ENCODE results near the gene SSTR5.

The SSTR5 gene

DNA sequence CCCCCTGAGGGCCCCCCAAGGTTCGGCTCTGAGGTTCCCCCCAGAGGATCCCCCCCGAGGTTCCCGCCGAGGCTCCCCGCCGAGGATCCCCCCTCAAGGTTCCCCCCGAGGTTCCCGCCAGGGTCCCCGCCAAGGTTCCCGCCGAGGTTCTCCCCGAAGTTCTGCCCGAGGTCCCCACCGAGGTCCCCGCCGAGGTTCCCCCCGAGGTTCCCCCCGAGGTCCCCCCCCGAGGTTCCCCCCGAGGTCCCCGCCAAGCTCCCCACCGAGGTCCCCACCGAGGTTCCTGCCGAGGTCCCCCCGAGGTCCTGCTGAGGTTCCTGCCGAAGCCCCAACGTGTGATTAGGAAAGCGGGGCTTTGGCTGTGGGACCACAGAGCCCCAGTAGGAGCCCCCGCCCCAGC is 32.2 kb upstream of the SSTR5 start:
- no peaks in the 10 kb centered on the region for H3K36me3 ChIP-seq (ENCODE audit: control insufficient read depth, insufficient read depth, low read length)
- no peak overlapping the region for H3K4me3 ChIP-seq (ENCODE audit: low read depth, low read length)
- H3K27ac ChIP-seq (ENCODE audit: low read depth, low read length) = no peak overlapping the region
- no peaks in the 10 kb centered on the region for H3K27me3 ChIP-seq (ENCODE audit: control insufficient read depth, insufficient read depth, low read length)
- H3K4me1 ChIP-seq (ENCODE audit: control insufficient read depth, insufficient read depth, low read length) = no peaks in the 10 kb centered on the region
- H3K9me3 ChIP-seq (ENCODE audit: control insufficient read depth, insufficient read depth, low read length) = no peaks in the 10 kb centered on the region
- H3K9ac ChIP-seq (ENCODE audit: low read depth, low read length) = no peak overlapping the region

GRCh38 chr16:1042049-1042744 is 30.4 kb upstream of the SSTR5 start:
- no peak overlapping the region for H3K27ac ChIP-seq (ENCODE audit: low read depth, low read length)
- H3K4me3 ChIP-seq (ENCODE audit: low read depth, low read length) = no peak overlapping the region
- no peaks in the 10 kb centered on the region for H3K36me3 ChIP-seq (ENCODE audit: control insufficient read depth, insufficient read depth, low read length)
- H3K9ac ChIP-seq (ENCODE audit: low read depth, low read length) = no peak overlapping the region
- H3K27me3 ChIP-seq (ENCODE audit: control insufficient read depth, insufficient read depth, low read length) = no peaks in the 10 kb centered on the region
- H3K4me1 ChIP-seq (ENCODE audit: control insufficient read depth, insufficient read depth, low read length) = no peaks in the 10 kb centered on the region
- H3K9me3 ChIP-seq (ENCODE audit: control insufficient read depth, insufficient read depth, low read length) = no peaks in the 10 kb centered on the region

- Histone ChIP-seq H3K27ac (ENCODE audit: low read depth, low read length) (no peak overlapping the region), H3K9ac (ENCODE audit: low read depth, low read length) (no peak overlapping the region), H3K4me1 (ENCODE audit: control insufficient read depth, insufficient read depth, low read length) (no peaks in the 10 kb centered on the region), H3K9me3 (ENCODE audit: control insufficient read depth, insufficient read depth, low read length) (no peaks in the 10 kb centered on the region), H3K4me3 (ENCODE audit: low read depth, low read length) (no peak overlapping the region), H3K27me3 (ENCODE audit: control insufficient read depth, insufficient read depth, low read length) (no peaks in the 10 kb centered on the region), H3K36me3 (ENCODE audit: control insufficient read depth, insufficient read depth, low read length) (no peaks in the 10 kb centered on the region)
Measured at GRCh38 chr16:1042866-1043265, 29.7 kb upstream of the SSTR5 start.

- Histone ChIP-seq H3K36me3 (ENCODE audit: control insufficient read depth, insufficient read depth, low read length) (no peaks in the 10 kb centered on the region), H3K9ac (ENCODE audit: low read depth, low read length) (no peak overlapping the region), H3K27ac (ENCODE audit: low read depth, low read length) (no peak overlapping the region), H3K27me3 (ENCODE audit: control insufficient read depth, insufficient read depth, low read length) (no peaks in the 10 kb centered on the region), H3K4me1 (ENCODE audit: control insufficient read depth, insufficient read depth, low read length) (0 out of 2 replicates have a peak, but pooled peaks cover 4% of the 10 kb centered on the region), H3K9me3 (ENCODE audit: control insufficient read depth, insufficient read depth, low read length) (no peaks in the 10 kb centered on the region), H3K4me3 (ENCODE audit: low read depth, low read length) (no peak overlapping the region)
Measured at GRCh38 chr16:1043881-1044451, 28.6 kb upstream of the SSTR5 start.

DNA sequence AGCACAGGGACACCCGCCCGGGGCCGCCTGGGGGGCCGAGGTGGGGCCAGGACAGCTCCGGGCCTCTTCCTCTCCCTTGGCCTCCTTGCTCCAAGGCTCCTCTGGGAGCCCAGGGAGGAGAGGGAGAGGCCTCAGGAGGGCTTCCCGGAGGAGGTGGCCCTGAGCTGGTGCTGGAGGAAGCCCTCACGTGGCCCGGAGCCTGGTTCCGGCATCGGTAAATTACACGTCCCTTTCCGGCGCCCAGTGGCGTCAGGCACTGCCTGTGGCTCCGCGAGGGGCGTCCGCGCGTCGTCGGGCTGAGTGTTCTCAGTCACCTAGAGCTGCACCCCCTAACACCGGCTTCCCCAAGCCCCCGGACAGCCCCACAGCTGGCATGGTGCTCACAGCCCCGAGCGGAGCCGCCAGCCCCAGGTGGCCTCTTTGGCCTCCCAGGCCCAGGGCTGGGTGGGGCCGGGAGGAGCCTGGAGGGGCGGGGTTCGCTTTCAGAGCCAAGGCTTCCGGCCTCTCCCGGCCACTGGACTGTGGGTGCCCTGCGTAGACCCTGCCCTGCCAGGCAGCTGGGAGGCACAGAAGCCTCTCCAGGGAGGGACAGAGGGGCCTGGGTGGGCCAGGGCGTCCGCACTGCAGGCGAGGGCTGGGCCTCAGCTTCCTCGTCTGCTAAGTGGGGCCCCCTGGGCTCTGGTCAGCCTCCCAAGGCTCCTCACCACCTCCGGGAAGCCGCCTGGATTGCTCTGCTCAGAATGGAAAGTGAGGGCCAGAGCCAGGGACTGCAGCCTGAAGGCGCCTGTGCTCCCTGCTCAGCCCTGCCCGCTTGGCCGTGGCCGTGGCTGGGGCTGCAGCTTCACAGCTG is 27.9 kb upstream of the SSTR5 start:
- no peak overlapping the region for H3K9ac ChIP-seq (ENCODE audit: low read depth, low read length)
- no peaks in the 10 kb centered on the region for H3K9me3 ChIP-seq (ENCODE audit: control insufficient read depth, insufficient read depth, low read length)
- no peaks in the 10 kb centered on the region for H3K27me3 ChIP-seq (ENCODE audit: control insufficient read depth, insufficient read depth, low read length)
- 0 out of 2 replicates have a peak, but pooled peaks cover 4% of the 10 kb centered on the region for H3K4me1 ChIP-seq (ENCODE audit: control insufficient read depth, insufficient read depth, low read length)
- no peaks in the 10 kb centered on the region for H3K36me3 ChIP-seq (ENCODE audit: control insufficient read depth, insufficient read depth, low read length)
- no peak overlapping the region for H3K27ac ChIP-seq (ENCODE audit: low read depth, low read length)
- no peak overlapping the region for H3K4me3 ChIP-seq (ENCODE audit: low read depth, low read length)

GRCh38 chr16:1045310-1045992 is 27.1 kb upstream of the SSTR5 start:
- Histone ChIP-seq H3K36me3 (ENCODE audit: control insufficient read depth, insufficient read depth, low read length) (no peaks in the 10 kb centered on the region), H3K9ac (ENCODE audit: low read depth, low read length) (no peak overlapping the region), H3K4me3 (ENCODE audit: low read depth, low read length) (no peak overlapping the region), H3K27ac (ENCODE audit: low read depth, low read length) (no peak overlapping the region), H3K27me3 (ENCODE audit: control insufficient read depth, insufficient read depth, low read length) (no peaks in the 10 kb centered on the region), H3K9me3 (ENCODE audit: control insufficient read depth, insufficient read depth, low read length) (no peaks in the 10 kb centered on the region), H3K4me1 (ENCODE audit: control insufficient read depth, insufficient read depth, low read length) (0 out of 2 replicates have a peak, but pooled peaks cover 4% of the 10 kb centered on the region)

DNA sequence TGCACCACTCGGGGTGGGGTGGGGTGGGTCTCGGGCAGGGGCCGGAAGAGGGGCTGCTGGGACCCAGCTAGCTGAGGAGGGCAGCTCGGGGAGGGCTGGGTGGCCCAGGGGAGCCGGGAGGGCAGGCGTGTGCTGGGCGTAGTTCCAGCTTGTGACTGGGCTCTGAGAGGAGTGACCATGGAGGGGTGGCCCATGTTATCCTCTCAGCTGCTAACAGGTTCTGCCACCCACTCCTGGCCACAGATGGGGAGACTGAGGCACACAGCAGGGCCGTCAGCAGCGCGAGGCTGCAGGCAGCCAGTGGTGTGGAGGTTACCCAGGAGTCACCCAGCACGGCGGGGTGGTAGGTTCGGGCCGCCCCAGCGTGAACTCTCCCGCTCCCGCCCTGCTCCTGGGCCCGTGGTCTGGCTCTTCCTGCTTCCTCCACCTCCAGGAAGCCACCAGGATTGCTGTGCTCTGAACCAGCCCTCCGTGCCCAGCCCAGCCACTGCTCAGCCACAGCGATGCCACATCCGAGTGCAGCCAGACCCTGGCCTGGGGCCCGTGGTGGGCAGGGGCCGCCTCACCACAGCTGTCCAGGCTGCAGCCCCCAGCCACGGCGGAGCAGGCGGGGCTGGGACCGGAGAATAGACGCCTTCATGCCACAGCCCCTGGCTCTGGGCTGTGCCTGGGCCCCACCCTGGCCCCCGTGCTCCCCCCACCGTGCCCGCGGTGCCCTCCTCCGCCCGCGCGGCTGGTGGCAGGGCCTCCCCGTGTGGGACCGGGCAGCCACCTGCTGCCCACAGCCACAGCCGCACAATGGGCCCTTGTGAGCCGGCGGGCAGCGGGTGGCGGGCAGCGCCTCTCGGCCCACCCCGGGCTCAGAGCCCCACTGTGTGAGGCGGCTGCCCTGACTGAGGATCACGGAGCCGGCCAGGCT is 26.3 kb upstream of the SSTR5 start:
- H3K27me3 ChIP-seq (ENCODE audit: control insufficient read depth, insufficient read depth, low read length) = no peaks in the 10 kb centered on the region
- H3K27ac ChIP-seq (ENCODE audit: low read depth, low read length) = no peak overlapping the region
- H3K9ac ChIP-seq (ENCODE audit: low read depth, low read length) = no peak overlapping the region
- no peaks in the 10 kb centered on the region for H3K36me3 ChIP-seq (ENCODE audit: control insufficient read depth, insufficient read depth, low read length)
- 0 out of 2 replicates have a peak, but pooled peaks cover 4% of the 10 kb centered on the region for H3K4me1 ChIP-seq (ENCODE audit: control insufficient read depth, insufficient read depth, low read length)
- no peak overlapping the region for H3K4me3 ChIP-seq (ENCODE audit: low read depth, low read length)
- H3K9me3 ChIP-seq (ENCODE audit: control insufficient read depth, insufficient read depth, low read length) = no peaks in the 10 kb centered on the region

DNA sequence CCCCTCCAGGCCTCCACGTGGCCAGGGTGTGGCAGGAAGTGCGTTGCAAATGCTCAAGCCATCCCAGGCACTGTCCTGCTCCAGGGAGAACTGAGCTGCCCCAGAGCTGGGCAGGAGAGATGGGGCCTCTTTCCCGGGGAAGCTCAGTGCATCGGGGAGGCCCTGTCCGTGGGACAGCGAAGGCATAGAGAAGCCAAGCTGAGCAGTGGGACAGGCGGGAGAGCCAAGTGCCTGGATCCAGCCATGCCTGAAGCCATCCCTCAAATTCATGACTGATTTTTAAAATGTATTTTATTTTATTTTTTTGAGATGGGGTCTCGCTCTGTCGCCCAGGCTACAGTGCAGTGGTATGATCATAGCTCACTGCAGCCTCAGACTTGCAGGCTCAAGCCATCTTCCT is 25.4 kb upstream of the SSTR5 start:
- Histone ChIP-seq H3K4me3 (ENCODE audit: low read depth, low read length) (no peak overlapping the region), H3K9ac (ENCODE audit: low read depth, low read length) (no peak overlapping the region), H3K27ac (ENCODE audit: low read depth, low read length) (no peak overlapping the region), H3K36me3 (ENCODE audit: control insufficient read depth, insufficient read depth, low read length) (no peaks in the 10 kb centered on the region), H3K4me1 (ENCODE audit: control insufficient read depth, insufficient read depth, low read length) (0 out of 2 replicates have a peak, but pooled peaks cover 4% of the 10 kb centered on the region), H3K9me3 (ENCODE audit: control insufficient read depth, insufficient read depth, low read length) (no peaks in the 10 kb centered on the region), H3K27me3 (ENCODE audit: control insufficient read depth, insufficient read depth, low read length) (no peaks in the 10 kb centered on the region)

DNA sequence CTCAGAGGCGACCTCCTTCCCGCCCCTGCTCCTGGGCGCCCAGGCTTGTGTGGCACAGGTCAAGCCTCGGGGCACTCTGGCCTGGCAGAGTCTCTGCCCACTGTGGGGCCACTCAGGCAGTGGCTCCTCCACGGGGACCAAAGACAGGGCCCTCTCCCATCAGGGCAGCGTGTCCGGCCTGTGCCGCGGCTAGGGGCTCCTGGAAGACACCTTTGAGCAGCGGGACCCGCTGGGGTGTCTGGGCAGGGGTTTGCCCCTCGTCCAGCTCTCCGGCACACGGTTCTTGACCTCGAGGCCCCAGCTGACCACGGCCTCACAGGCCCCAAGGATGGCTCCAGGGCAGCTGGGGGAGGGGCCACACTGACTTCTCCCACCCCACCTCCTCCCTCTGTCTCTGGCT is 24.7 kb upstream of the SSTR5 start:
- Histone ChIP-seq H3K9ac (ENCODE audit: low read depth, low read length) (no peak overlapping the region), H3K36me3 (ENCODE audit: control insufficient read depth, insufficient read depth, low read length) (no peaks in the 10 kb centered on the region), H3K27ac (ENCODE audit: low read depth, low read length) (no peak overlapping the region), H3K4me3 (ENCODE audit: low read depth, low read length) (no peak overlapping the region), H3K27me3 (ENCODE audit: control insufficient read depth, insufficient read depth, low read length) (no peaks in the 10 kb centered on the region), H3K4me1 (ENCODE audit: control insufficient read depth, insufficient read depth, low read length) (0 out of 2 replicates have a peak, but pooled peaks cover 4% of the 10 kb centered on the region), H3K9me3 (ENCODE audit: control insufficient read depth, insufficient read depth, low read length) (no peaks in the 10 kb centered on the region)
